Nephron (organoid): ENCODE measurements around the gene ZBTB42.

ENCODE experiments used
- H3K27ac Mint-ChIP-seq, 3 experiments: 2 replicates each; pipeline ENCODE4 v1.8.0; 2020; ENCODE audit warnings: mixed read lengths in 3 of 3, mild to moderate bottlenecking in 2 of 3, moderate library complexity in 1 of 3
- H3K27me3 Mint-ChIP-seq: 2 replicates; pipeline ENCODE4 v1.8.0; 2021; ENCODE audit warnings: low read depth, mild to moderate bottlenecking, moderate library complexity, mixed read lengths
- H3K36me3 Mint-ChIP-seq: 2 replicates; pipeline ENCODE4 v1.8.0; 2020; ENCODE audit warnings: low read depth, mixed read lengths
- H3K4me1 Mint-ChIP-seq: 2 replicates; pipeline ENCODE4 v1.8.0; 2020; ENCODE audit warnings: mixed read lengths
- H3K4me3 Mint-ChIP-seq, 3 experiments: 2 replicates each; pipeline ENCODE4 v1.8.0; 2020; ENCODE audit warnings: mild to moderate bottlenecking in 3 of 3, mixed read lengths in 3 of 3, moderate library complexity in 2 of 3
- H3K9me3 Mint-ChIP-seq: 2 replicates; pipeline ENCODE4 v1.8.0; 2020; ENCODE audit warnings: mixed read lengths
- CTCF ChIP-seq, 3 experiments: fragments of 200-600 bp; sonication (generic); IDR thresholded peaks; one replicate each; pipeline ENCODE4 v1.5.0; 2021; ENCODE audit warnings: antibody characterized with exemption in 3 of 3; ENCODE audit not compliant: unreplicated experiment in 3 of 3

Gene ZBTB42

DNA sequence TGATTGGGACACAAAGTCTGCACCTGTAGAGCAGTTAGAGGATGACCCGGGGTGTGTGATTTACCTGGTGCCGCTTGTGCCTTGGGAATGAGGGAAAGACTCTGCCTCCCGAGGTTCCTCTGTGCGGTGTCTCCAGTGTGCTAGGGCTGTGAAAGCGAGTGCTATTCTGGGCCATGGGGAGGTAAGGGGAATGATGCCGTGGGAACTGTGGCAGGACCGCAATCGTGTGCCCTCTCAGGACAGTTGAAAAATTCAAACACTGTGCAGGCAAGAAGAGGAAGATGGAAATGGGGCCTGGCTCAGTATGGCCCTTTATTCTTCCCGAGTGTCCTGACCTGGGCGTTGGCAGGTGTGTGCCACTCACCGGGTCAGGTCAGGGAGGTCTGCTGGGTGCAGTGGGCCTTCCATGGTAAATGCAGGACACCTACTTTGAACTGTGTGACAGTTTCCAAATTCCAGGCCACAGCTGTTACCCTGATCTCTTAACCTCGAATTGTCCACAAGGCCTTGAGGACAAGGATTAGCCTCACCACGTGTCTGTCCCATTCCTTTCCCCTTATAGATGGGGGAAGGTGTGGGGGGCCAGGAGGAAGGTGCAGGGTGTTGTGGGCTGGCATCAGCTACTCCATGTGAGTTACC, 46.6 kb upstream of the ZBTB42 start:
- TF ChIP-seq CTCF (IDR thresholded peaks at IDR 0.05; ENCODE audit: unreplicated experiment in 3 of 3): no peak
- peak overlapping the region in 2 of 3 experiments; percentile 68 to 69 for H3K27ac Mint-ChIP-seq
- H3K36me3 Mint-ChIP-seq: peaks cover 24% of the 10 kb centered on the region

GRCh38 chr14:104755621-104756020, 45.3 kb upstream of the ZBTB42 start:
- H3K4me3 Mint-ChIP-seq: peak overlapping the region in 1 of 3 experiments; percentile 74
- no peaks in the 10 kb centered on the region for H3K27me3 Mint-ChIP-seq
- H3K27ac Mint-ChIP-seq: no peak overlapping the region
- TF ChIP-seq CTCF (IDR thresholded peaks at IDR 0.05; ENCODE audit: unreplicated experiment in 3 of 3): no peak
- no peaks in the 10 kb centered on the region for H3K9me3 Mint-ChIP-seq
- peaks cover 16% of the 10 kb centered on the region for H3K4me1 Mint-ChIP-seq
- peaks cover 37% of the 10 kb centered on the region for H3K36me3 Mint-ChIP-seq

More for the DNA sequence above, 46.6 kb upstream of the ZBTB42 start:
- H3K4me3 Mint-ChIP-seq: peak overlapping the region; percentile 91 to 93 (median 93)
- peaks cover 23% of the 10 kb centered on the region for H3K4me1 Mint-ChIP-seq
- H3K27me3 Mint-ChIP-seq: no peaks in the 10 kb centered on the region
- no peaks in the 10 kb centered on the region for H3K9me3 Mint-ChIP-seq

DNA sequence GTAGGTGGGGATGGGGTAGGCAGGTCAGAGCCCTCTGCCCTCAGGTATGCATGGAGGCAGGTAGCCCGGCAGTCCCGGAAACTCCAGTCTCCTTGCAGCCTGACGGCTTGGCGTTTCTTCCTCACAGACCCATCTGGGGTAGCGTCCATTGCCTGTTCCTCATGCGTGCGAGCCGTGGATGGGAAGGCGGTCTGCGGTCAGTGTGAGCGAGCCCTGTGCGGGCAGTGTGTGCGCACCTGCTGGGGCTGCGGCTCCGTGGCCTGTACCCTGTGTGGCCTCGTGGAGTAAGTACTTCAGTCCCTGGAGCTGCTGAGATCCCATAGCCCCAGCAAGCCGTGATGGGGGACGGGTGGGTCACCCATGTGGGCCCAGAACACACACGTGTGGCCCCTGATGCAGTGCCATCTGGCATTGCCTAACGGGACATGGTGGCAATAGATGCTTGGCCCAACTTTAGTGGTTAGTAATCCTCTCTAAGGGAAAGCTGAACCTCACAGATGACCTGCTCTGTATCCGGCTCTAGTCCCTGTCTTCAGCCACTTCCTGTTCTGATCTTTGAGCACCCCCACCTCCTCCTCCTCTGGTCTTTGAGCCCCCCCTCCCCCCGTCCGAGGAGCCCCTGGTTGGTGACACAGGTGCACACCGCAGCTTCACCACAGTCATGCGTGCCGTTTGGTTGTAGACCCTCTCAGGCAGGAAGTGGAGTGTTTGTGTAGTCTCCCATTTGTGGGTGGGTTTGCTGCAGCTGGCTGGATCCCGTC, 44.2 kb upstream of the ZBTB42 start:
- no peak for TF ChIP-seq CTCF (IDR thresholded peaks at IDR 0.05; ENCODE audit: unreplicated experiment in 3 of 3)
- H3K4me3 Mint-ChIP-seq: peak overlapping the region in 2 of 3 experiments; percentile 13 to 74
- H3K27me3 Mint-ChIP-seq: no peaks in the 10 kb centered on the region

GRCh38 chr14:104757238-104757585, 43.7 kb upstream of the ZBTB42 start:
- H3K36me3 Mint-ChIP-seq: peaks cover 52% of the 10 kb centered on the region
- TF ChIP-seq CTCF (IDR thresholded peaks at IDR 0.05; ENCODE audit: unreplicated experiment in 3 of 3): no peak
- peaks cover 16% of the 10 kb centered on the region for H3K4me1 Mint-ChIP-seq

More for the DNA sequence above, 44.2 kb upstream of the ZBTB42 start:
- Mint-ChIP-seq H3K36me3 (peaks cover 46% of the 10 kb centered on the region), H3K27ac (no peak overlapping the region), H3K9me3 (peaks cover 4% of the 10 kb centered on the region), H3K4me1 (peaks cover 16% of the 10 kb centered on the region)

GRCh38 chr14:104757681-104758392, 43.1 kb upstream of the ZBTB42 start:
- Mint-ChIP-seq H3K9me3 (peaks cover 8% of the 10 kb centered on the region), H3K4me3 (peak overlapping the region in 1 of 3 experiments; percentile 34), H3K36me3 (peaks cover 57% of the 10 kb centered on the region), H3K27ac (no peak overlapping the region), H3K4me1 (peaks cover 16% of the 10 kb centered on the region), H3K27me3 (no peaks in the 10 kb centered on the region)
- TF ChIP-seq CTCF (IDR thresholded peaks at IDR 0.05; ENCODE audit: unreplicated experiment in 3 of 3): no peak

More at GRCh38 chr14:104757238-104757585, 43.7 kb upstream of the ZBTB42 start:
- Mint-ChIP-seq H3K4me3 (peak overlapping the region in 2 of 3 experiments; percentile 13 to 19), H3K9me3 (peaks cover 6% of the 10 kb centered on the region), H3K27ac (no peak overlapping the region), H3K27me3 (no peaks in the 10 kb centered on the region)
